Measurements from ENCODE around the gene PMM1.

GRCh38 chr22:41565403-41566054, 24.1 kb downstream of the PMM1 start:
- no peak for TF ChIP-seq HMG20A (CRISPR knock-in tag; IDR thresholded peaks at IDR 0.05; ENCODE audit: borderline replicate concordance)
- TF ChIP-seq MATR3 (CRISPR knock-in tag; IDR thresholded peaks at IDR 0.05), result no peak

All from HepG2 (cell line).